ENCODE measurements around the gene DERL3. TPM values are rescaled to one million over a fixed set of nuclear protein-coding genes. Genes with fewer than 3 reads are reported as not detected.

Gene DERL3
- total and polyA plus RNA-seq, 2 of the 13 experiments (the other 11 are each of a cell fraction or from before 2014, with no cell fraction given): not detected

GRCh38 chr22:23789121-23789520 is 49.7 kb downstream of the DERL3 start:
- no peaks in the 10 kb centered on the region for H3K9me3 ChIP-seq (ENCODE audit: low read length)
- in situ Hi-C loops (cut with HindIII; ENCODE audit: extremely low pct_ligation_motif_present, low pct_unique_long_range_greater_than_20kb) (no loop called here), intact Hi-C loops (cut with micrococcal nuclease; ENCODE audit: unreplicated experiment) (loop anchor here (1.0 to 5.0 kb wide), 2 partner anchors 21 to 68 kb away; partner anchors contain the start of gene SLC2A11)
- 73% methylated on average over 4 of the region's 4 CpGs for WGBS (ENCODE audit: low lambda C conversion rate)
- ChIA-PET CTCF (ENCODE audit: low intra/inter-chr PET ratio, low total read pairs) (interaction anchor here (0.8 to 1.8 kb wide), 2 partner anchors 18 to 21 kb away, joined by 7 to 18 read pairs; partner anchors contain the start of gene CHCHD10), POLR2A (interaction anchor here (0.6 to 7.1 kb wide), 11 partner anchors 8 to 68 kb away, joined by 3 to 201 read pairs (median 4); partner anchors contain the start of genes CHCHD10, MMP11, SLC2A11 and ZNF70)
- peak overlapping the region; percentile 34; the same call in 1 of the 2 replicates for H3K9ac ChIP-seq (ENCODE audit: insufficient read depth, low read depth, low read length)
- no peak overlapping the region for H2AFZ ChIP-seq (ENCODE audit: low read length)
- peaks cover 23% of the 10 kb centered on the region for H4K20me1 ChIP-seq (ENCODE audit: insufficient read depth, low read length)
- DNase-seq (ENCODE audit: low spot score): no peak
- BruUV-seq (replicated peaks): no TSS peak
- peaks cover 54% of the 10 kb centered on the region for H3K79me2 ChIP-seq (ENCODE audit: insufficient read depth, low read length)
- H3K4me3 ChIP-seq (replicated peaks in 1 of 3; ENCODE audit: insufficient read depth in 1 of 3, low read depth in 2 of 3, low read length in 3 of 3): 0 out of 6 replicates have a peak overlapping the region, but pooled peaks of 1 of the 3 experiments have one; percentile 1
- H3K36me3 ChIP-seq (replicated peaks in 1 of 2; ENCODE audit: control insufficient read depth in 1 of 2, insufficient read depth in 2 of 2, low read length in 2 of 2): peaks cover 12 to 26% of the 10 kb centered on the region in 2 experiments
- H3K4me1 ChIP-seq (ENCODE audit: insufficient read depth, low read length): peaks cover 50% of the 10 kb centered on the region
- peak; percentile 2; the same call in 1 of the 3 replicates for ATAC-seq
- peak overlapping the region; percentile 52 for H3K27ac ChIP-seq (ENCODE audit: extremely low read length, insufficient read depth, low read length)
- FAIRE-seq: no peak
- peak; percentile 77 for TF ChIP-seq SIX4 (CRISPR knock-in tag; IDR thresholded peaks at IDR 0.05)
- TF ChIP-seq ZNF879 (CRISPR knock-in tag; IDR thresholded peaks at IDR 0.05): no peak
- TF ChIP-seq NPAS2 (CRISPR knock-in tag; IDR thresholded peaks at IDR 0.05; ENCODE audit: borderline replicate concordance): no peak
- no peak for TF ChIP-seq MAZ (IDR thresholded peaks at IDR 0.05; ENCODE audit: borderline replicate concordance, low read depth, low read length)
- TF ChIP-seq MAZ (CRISPR knock-in tag; IDR thresholded peaks at IDR 0.05; ENCODE audit: low read depth): no peak
- no peak for TF ChIP-seq CENPX (CRISPR knock-in tag; IDR thresholded peaks at IDR 0.05)
- no peak for TF ChIP-seq ZNF816 (CRISPR knock-in tag; IDR thresholded peaks at IDR 0.05; ENCODE audit: borderline replicate concordance)
- TF ChIP-seq ZHX1 (CRISPR knock-in tag; IDR thresholded peaks at IDR 0.05; ENCODE audit: low read depth): no peak
- peak; percentile 66 for TF ChIP-seq ZNF7 (CRISPR knock-in tag; IDR thresholded peaks at IDR 0.05)
- no peak for TF ChIP-seq REXO4 (CRISPR knock-in tag; IDR thresholded peaks at IDR 0.05; ENCODE audit: borderline replicate concordance)
- peak; percentile 4; the same call in 1 of the 2 replicates for TF ChIP-seq FOXJ3 (CRISPR knock-in tag; IDR thresholded peaks at IDR 0.05; ENCODE audit: borderline replicate concordance)
- peak; percentile 48; the same call in 1 of the 2 replicates for TF ChIP-seq SIX1 (CRISPR knock-in tag; IDR thresholded peaks at IDR 0.05; ENCODE audit: borderline replicate concordance)
- peak overlapping the region; percentile 99 for H3K4me2 ChIP-seq (ENCODE audit: low read depth, low read length)
- no peaks in the 10 kb centered on the region for H3K27me3 ChIP-seq (ENCODE audit: control insufficient read depth in 1 of 2, insufficient read depth in 2 of 2, low read length in 2 of 2)
